GM21515 (cell line): ENCODE results near the gene MS4A4A.

Experiments
- ATAC-seq: cut with Tn5 transposase; IDR thresholded peaks from one replicate; pipeline ENCODE4 v1.9.1; 2021; ENCODE audit not compliant: unreplicated experiment

The MS4A4A gene

GRCh38 chr11:60347084-60347797, 66.8 kb downstream of the MS4A4A start:
- no peak for ATAC-seq

DNA sequence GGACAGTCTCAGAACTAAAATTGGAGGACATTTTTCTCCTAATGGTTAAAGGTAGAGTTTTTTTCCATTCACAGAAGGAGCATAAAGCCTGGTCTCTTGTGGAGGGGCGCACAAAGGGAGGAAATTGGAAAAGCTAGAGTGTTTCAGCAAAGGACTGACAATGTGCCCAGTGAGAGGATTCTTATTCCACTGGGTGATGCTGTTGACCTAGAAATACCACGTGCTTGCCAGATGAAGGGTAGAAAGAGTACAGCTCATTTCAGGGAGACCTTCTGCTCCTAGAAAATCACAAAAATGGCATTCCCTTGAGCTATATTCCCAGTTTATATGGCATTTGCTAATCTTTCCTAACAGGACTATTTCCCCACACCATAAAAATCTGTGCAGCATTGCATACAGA, 67.7 kb downstream of the MS4A4A start:
- ATAC-seq, result no peak

DNA sequence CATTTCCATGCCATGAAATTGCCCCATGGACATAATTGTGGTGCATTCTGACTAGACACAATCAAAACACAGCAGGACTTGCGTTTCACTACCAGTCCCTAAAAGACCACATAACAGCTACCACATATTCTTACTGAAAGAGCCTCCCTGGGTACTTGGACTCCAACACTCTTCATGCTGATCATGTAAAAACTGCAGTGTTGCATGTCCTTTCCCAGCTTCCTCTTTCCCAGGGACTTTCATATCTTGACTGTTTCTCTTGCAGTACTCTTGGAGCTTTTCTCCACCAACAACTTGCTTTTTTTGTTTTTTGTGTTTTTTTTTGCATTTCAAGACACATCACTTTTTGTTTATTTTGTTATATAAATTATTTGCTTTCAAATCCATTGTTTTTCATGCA, 69.5 kb downstream of the MS4A4A start:
- no peak for ATAC-seq

GRCh38 chr11:60357771-60358170, 77.3 kb downstream of the MS4A4A start:
- no peak for ATAC-seq
